K562 (cell line): ENCODE measurements around the gene CXCR5. TPM values are rescaled to one million over a fixed set of nuclear protein-coding genes. Genes with fewer than 3 reads are reported as not detected.

Source experiments
- JUN ChIP-seq, 2 experiments: sonication (generic) in 1 of 2; formaldehyde crosslinking in 1 of 2; IDR thresholded peaks; 2 replicates each; pipeline versions ENCODE4 v1.6.1 to v1.8.0; 2012 to 2022; ENCODE audit warnings: borderline replicate concordance in 2 of 2, mild to moderate bottlenecking in 2 of 2, improper control_type of control experiment in 1 of 2, low read depth in 1 of 2, low read length in 1 of 2, missing genetic modification reagents in 1 of 2
- KDM1A ChIP-seq, 2 experiments: fragments of 450-650 bp; IDR thresholded peaks; 2 replicates each; pipeline ENCODE4 v1.6.1; 2016; ENCODE audit warnings: mild to moderate bottlenecking in 2 of 2
- LCOR ChIP-seq: sonication (generic); formaldehyde crosslinking; IDR thresholded peaks from 2 replicates; pipeline ENCODE4 v1.8.0; 2022; ENCODE audit warnings: mild to moderate bottlenecking, missing genetic modification reagents
- MAZ ChIP-seq, 2 experiments: fragments of 450-650 bp in 1 of 2; sonication (generic) in 1 of 2; formaldehyde crosslinking; IDR thresholded peaks in 1 of 2; conservative IDR thresholded peaks in 1 of 2; 2 replicates each; pipeline versions ENCODE4 v1.4.0 to v1.5.0; 2020; ENCODE audit warnings: mild to moderate bottlenecking in 1 of 2, missing genetic modification reagents in 1 of 2
- MYC ChIP-seq, 2 experiments: fragments of 250-450 bp in 1 of 2; sonication (Bioruptor Pico) in 1 of 2; IDR thresholded peaks; 2 replicates each; pipeline versions ENCODE4 v1.5.1 to v1.6.1; 2012 to 2021; ENCODE audit warnings: low read depth in 2 of 2, borderline replicate concordance in 1 of 2, improper control_type of control experiment in 1 of 2, low read length in 1 of 2, mild to moderate bottlenecking in 1 of 2, moderate library complexity in 1 of 2
- RBFOX2 ChIP-seq: fragments of 200-400 bp; formaldehyde crosslinking; IDR thresholded peaks from 2 replicates; pipeline ENCODE4 v1.6.1; 2017; ENCODE audit warnings: low read depth, mild to moderate bottlenecking, low read length, moderate library complexity
- ZNF24 ChIP-seq: fragments of 450-650 bp; IDR thresholded peaks from 2 replicates; pipeline ENCODE4 v1.6.1; 2016
- polyA plus RNA-seq, 8 experiments: library from polyadenylated mRNA; depleted of rRNA in 4 of 8; stranded (reverse) in 5 of 8; unstranded in 3 of 8; fragments of >200 nt; fragmentation: Nextera tagmentation in 2 of 8; fragmentation: Illumina TruSeq in 1 of 8; extraction: Ambion mirVana in 2 of 8; extraction: Trizol in 1 of 8; gene quantifications; 2 replicates each; pipeline versions ENCODE4 v1.2.1 to v1.2.3, GENCODE V29; 2011 to 2014; ENCODE audit warnings: inconsistent platforms in 1 of 8, missing spikeins in 1 of 8
- total RNA-seq, 7 experiments: library from RNA; depleted of rRNA in 6 of 7; stranded (reverse); fragments of >200 nt in 6 of 7; fragmentation: Illumina TruSeq in 2 of 7; extraction: Trizol in 2 of 7; gene quantifications; 2 replicates each; pipeline versions ENCODE4 v1.2.1 to v1.2.3, GENCODE V29; 2011 to 2021; ENCODE audit warnings: low replicate concordance in 1 of 7
- TF ChIP-seq, protein P1 (sequence below): sonication (generic); formaldehyde crosslinking; IDR thresholded peaks from 2 replicates; pipeline ENCODE4 v1.8.0; 2022; ENCODE audit warnings: missing genetic modification reagents, mild to moderate bottlenecking, moderate library complexity, borderline replicate concordance
- TF ChIP-seq, protein P2 (sequence below), 2 experiments: IDR thresholded peaks; 2 replicates each; pipeline ENCODE4 v1.6.1; 2012; ENCODE audit warnings: improper control_type of control experiment in 2 of 2, low read depth in 2 of 2, low read length in 2 of 2, borderline replicate concordance in 1 of 2
- TF ChIP-seq, protein P3 (sequence below): fragments of 200-800 bp; sonication (Bioruptor generic); IDR thresholded peaks from 2 replicates; pipeline ENCODE4 v1.6.1; 2017; ENCODE audit warnings: missing genetic modification characterization, missing compliant biosample characterization
- TF ChIP-seq, protein P4 (sequence below): fragments of 250-450 bp; sonication (Bioruptor Pico); IDR thresholded peaks from 2 replicates; pipeline ENCODE4 v1.9.0; 2021; ENCODE audit warnings: mild to moderate bottlenecking, inconsistent platforms
- TF ChIP-seq, protein P5 (sequence below): fragments of 450-650 bp; formaldehyde crosslinking; IDR thresholded peaks from 2 replicates; pipeline ENCODE4 v1.4.0; 2020; ENCODE audit warnings: mild to moderate bottlenecking, moderate library complexity
- TF ChIP-seq, protein P6 (sequence below): sonication (generic); formaldehyde crosslinking; IDR thresholded peaks from 2 replicates; pipeline ENCODE4 v1.8.1; 2023; ENCODE audit warnings: mild to moderate bottlenecking, missing genetic modification reagents, moderate library complexity

CXCR5 gene
- total and polyA plus RNA-seq, 9 of the 15 experiments (the other 6 are each of a cell fraction or from before 2014, with no cell fraction given) = 0.03 to 0.06 TPM; not detected in 7

DNA sequence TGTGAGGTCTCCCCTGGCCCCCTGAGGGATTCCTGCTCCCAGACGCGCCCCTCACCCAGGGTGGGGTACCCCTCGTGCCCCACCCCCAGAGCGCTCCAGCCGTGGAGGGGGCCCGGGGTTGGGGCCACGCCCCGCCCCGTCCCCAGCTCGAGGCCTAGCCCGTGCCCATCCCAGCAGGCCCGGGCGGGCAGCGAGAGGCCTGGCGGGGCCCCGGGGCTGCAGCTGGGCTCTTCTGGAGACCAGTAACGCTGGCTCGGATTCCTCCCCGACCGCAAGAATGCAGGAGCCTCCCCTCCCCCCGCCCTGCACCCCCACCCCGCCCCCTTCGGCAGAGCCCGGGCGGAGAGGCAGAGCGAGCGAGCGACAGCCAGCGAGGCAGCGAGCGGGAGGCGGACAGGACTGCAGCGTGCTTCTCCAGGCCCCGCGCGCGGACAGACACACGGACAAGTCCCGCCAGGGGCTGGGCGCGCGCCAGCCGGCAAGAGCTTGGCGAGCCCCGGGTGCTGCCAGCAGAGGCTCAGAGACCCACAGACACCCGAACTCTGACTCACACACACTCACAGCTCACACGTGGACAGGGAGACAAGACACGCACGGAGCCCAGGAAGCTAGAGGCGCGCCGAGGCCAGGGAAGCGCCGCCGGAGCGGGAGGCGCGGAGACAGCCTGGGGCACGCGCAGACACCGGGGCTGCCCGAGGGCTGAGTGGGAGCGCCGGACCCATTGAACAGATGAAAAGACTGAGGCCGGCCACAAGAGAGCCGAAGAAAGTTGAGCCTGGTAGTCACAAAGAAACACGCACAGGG lies 26.8 kb downstream of the CXCR5 start (continued):
- TF ChIP-seq, protein P1, sequence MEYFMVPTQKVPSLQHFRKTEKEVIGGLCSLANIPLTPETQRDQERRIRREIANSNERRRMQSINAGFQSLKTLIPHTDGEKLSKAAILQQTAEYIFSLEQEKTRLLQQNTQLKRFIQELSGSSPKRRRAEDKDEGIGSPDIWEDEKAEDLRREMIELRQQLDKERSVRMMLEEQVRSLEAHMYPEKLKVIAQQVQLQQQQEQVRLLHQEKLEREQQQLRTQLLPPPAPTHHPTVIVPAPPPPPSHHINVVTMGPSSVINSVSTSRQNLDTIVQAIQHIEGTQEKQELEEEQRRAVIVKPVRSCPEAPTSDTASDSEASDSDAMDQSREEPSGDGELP = peak; percentile 52; the same call in 1 of the 2 replicates
- TF ChIP-seq KDM1A (IDR thresholded peaks at IDR 0.05) (peak; percentile 95 to 98), MAZ (CRISPR knock-in tag; conservative IDR thresholded peaks at IDR 0.05 in 1 of 2, IDR thresholded peaks at IDR 0.05 in 1 of 2) (peak in 1 of 2 experiments; percentile 61; a peak in 2 of 4 replicates), RBFOX2 (peak; percentile 77), LCOR (CRISPR knock-in tag) (0 out of 2 replicates have a peak, but pooled peaks have one; percentile 49), MYC (IDR thresholded peaks at IDR 0.05; ENCODE audit: low read depth, low read length) (0 out of 2 replicates have a peak, but pooled peaks have one; percentile 64), MYC (CRISPR knock-in tag; IDR thresholded peaks at IDR 0.05; ENCODE audit: borderline replicate concordance, low read depth) (no peak), ZNF24 (0 out of 2 replicates have a peak, but pooled peaks have one; percentile 13), JUN (IDR thresholded peaks at IDR 0.05; ENCODE audit: borderline replicate concordance, low read depth, low read length) (0 out of 2 replicates have a peak, but pooled peaks have one; percentile 5), JUN (CRISPR knock-in tag; IDR thresholded peaks at IDR 0.05; ENCODE audit: borderline replicate concordance) (0 out of 2 replicates have a peak, but pooled peaks have one; percentile 31)
- TF ChIP-seq, protein P2, sequence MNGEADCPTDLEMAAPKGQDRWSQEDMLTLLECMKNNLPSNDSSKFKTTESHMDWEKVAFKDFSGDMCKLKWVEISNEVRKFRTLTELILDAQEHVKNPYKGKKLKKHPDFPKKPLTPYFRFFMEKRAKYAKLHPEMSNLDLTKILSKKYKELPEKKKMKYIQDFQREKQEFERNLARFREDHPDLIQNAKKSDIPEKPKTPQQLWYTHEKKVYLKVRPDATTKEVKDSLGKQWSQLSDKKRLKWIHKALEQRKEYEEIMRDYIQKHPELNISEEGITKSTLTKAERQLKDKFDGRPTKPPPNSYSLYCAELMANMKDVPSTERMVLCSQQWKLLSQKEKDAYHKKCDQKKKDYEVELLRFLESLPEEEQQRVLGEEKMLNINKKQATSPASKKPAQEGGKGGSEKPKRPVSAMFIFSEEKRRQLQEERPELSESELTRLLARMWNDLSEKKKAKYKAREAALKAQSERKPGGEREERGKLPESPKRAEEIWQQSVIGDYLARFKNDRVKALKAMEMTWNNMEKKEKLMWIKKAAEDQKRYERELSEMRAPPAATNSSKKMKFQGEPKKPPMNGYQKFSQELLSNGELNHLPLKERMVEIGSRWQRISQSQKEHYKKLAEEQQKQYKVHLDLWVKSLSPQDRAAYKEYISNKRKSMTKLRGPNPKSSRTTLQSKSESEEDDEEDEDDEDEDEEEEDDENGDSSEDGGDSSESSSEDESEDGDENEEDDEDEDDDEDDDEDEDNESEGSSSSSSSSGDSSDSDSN (IDR thresholded peaks at IDR 0.05; ENCODE audit: borderline replicate concordance in 1 of 2, low read depth in 2 of 2, low read length in 2 of 2) = 0 out of 4 replicates have a peak, but pooled peaks of 1 of the 2 experiments have one; percentile 19
- TF ChIP-seq, protein P3, sequence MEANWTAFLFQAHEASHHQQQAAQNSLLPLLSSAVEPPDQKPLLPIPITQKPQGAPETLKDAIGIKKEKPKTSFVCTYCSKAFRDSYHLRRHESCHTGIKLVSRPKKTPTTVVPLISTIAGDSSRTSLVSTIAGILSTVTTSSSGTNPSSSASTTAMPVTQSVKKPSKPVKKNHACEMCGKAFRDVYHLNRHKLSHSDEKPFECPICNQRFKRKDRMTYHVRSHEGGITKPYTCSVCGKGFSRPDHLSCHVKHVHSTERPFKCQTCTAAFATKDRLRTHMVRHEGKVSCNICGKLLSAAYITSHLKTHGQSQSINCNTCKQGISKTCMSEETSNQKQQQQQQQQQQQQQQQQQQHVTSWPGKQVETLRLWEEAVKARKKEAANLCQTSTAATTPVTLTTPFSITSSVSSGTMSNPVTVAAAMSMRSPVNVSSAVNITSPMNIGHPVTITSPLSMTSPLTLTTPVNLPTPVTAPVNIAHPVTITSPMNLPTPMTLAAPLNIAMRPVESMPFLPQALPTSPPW (CRISPR knock-in tag) = peak; percentile 89
- TF ChIP-seq, protein P4, sequence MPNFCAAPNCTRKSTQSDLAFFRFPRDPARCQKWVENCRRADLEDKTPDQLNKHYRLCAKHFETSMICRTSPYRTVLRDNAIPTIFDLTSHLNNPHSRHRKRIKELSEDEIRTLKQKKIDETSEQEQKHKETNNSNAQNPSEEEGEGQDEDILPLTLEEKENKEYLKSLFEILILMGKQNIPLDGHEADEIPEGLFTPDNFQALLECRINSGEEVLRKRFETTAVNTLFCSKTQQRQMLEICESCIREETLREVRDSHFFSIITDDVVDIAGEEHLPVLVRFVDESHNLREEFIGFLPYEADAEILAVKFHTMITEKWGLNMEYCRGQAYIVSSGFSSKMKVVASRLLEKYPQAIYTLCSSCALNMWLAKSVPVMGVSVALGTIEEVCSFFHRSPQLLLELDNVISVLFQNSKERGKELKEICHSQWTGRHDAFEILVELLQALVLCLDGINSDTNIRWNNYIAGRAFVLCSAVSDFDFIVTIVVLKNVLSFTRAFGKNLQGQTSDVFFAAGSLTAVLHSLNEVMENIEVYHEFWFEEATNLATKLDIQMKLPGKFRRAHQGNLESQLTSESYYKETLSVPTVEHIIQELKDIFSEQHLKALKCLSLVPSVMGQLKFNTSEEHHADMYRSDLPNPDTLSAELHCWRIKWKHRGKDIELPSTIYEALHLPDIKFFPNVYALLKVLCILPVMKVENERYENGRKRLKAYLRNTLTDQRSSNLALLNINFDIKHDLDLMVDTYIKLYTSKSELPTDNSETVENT (CRISPR knock-in tag) = peak; percentile 17; the same call in 1 of the 2 replicates
- TF ChIP-seq, protein P5, sequence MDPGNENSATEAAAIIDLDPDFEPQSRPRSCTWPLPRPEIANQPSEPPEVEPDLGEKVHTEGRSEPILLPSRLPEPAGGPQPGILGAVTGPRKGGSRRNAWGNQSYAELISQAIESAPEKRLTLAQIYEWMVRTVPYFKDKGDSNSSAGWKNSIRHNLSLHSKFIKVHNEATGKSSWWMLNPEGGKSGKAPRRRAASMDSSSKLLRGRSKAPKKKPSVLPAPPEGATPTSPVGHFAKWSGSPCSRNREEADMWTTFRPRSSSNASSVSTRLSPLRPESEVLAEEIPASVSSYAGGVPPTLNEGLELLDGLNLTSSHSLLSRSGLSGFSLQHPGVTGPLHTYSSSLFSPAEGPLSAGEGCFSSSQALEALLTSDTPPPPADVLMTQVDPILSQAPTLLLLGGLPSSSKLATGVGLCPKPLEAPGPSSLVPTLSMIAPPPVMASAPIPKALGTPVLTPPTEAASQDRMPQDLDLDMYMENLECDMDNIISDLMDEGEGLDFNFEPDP (CRISPR knock-in tag) = no peak
- TF ChIP-seq, protein P6, sequence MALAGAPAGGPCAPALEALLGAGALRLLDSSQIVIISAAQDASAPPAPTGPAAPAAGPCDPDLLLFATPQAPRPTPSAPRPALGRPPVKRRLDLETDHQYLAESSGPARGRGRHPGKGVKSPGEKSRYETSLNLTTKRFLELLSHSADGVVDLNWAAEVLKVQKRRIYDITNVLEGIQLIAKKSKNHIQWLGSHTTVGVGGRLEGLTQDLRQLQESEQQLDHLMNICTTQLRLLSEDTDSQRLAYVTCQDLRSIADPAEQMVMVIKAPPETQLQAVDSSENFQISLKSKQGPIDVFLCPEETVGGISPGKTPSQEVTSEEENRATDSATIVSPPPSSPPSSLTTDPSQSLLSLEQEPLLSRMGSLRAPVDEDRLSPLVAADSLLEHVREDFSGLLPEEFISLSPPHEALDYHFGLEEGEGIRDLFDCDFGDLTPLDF (CRISPR knock-in tag) = peak; percentile 53; the same call in 1 of the 2 replicates
